Activated CD4-positive, alpha-beta T cell treated with anti-CD3 and anti-CD28 coated beads, Interleukin-10, Interleukin-2, amounts not matched to agents 100 ng/mL and 50 ng/mL, durations not matched to agents 16 hours and 8 hours (primary cell): Measurements from ENCODE around the gene CD79A.

Source experiments
- DNase-seq: peaks from one replicate; pipeline ENCODE4 v3.0.0-alpha.2; 2020

The CD79A gene

DNA sequence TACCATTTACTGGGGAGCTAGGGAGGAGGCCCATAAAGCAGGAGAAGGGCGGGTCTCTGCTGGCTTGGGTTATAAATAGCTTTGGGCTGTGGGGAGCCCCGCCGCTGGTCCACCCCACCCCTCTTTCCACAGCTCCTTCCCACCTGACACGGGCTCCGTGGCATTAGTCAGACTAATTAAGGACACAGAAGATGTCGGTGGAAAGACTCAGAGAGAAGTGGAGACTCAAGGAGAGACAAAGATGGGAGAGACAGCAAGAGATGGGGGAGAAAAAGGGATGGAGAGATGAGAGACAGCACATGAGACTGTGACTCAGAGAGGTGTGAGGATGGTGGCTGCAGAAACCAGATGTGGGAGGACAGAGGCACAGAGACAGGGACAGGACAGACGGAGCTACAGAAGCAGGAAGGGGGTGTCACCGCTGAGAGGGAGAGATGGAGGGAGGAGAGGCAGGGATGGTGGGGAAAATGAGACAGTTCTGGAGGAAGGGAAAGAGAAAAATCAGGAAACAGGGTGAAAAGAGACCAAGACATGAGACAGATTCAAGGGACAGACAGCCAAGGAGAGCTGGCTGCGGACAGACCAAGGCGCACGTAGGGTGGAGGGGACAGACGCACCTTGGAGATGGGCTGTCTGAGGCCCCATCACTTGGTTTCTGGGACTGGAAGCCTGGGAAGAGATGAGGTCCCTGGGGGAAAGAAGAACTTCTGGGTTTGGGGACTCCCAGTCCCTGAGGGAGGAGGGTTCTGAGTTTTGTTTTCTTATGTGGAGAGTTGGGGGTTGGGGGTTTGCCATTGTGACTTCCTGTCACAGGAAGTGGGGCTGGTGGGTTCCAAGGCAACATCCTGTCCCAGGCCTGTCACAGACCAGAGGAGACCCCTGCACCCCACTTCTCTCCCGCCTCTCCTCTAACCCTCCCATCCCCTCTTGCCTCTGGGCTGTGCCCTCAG is 10.0 kb downstream of the CD79A start:
- DNase-seq, result peak; percentile 78

DNA sequence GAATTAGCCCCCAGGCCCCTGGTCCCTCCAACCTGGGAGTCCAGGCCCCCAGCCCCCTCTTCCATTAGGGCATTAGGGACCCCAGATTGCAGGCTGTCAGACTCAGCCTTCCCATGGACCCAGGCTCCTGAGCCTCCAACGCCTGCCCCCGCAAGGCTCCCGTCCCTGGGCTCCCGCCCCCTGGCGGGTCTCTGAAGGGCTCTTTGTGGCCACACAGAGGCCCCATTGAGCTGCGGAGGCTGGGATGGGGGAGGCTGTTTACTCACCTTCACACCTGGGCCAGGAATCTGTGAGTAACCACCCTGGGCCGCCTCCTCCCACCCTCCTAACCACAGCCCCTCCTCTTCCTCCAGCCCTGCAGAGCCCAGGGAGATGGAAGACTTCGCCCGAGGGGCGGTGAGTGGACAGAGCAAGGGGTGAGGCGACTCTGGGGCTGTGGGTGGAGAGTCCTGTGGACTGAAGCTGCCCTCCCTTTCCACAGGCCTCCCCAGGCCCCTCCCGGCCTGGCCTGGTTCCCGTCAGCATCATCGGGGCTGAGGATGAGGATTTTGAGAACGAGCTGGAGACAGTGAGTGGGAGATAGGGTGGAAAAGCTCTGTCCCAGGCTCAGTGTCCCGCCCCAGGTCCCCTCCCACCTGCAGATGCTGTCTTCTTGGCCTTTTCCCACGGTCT is 10.8 kb downstream of the CD79A start:
- DNase-seq, result peak; percentile 85

DNA sequence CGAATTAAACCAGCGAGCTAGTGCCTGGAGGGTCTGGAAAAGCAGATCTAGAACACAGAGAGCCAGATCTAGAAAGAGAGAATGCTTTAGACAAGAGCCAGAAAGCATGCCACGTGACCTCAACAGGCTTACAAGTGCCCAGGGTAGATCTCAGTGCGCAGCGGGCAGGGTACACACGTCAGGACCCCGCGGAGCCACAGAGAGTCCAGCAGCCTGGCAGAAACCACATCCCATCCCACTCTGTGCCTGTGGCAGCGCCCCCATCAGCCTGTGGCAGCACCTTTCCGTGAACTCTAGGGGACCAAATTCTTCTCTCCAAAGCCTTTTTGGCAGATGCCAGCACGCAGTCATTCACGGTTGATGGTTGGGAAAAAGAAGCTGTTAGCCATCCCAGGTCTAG is 11.8 kb downstream of the CD79A start:
- no peak for DNase-seq

DNA sequence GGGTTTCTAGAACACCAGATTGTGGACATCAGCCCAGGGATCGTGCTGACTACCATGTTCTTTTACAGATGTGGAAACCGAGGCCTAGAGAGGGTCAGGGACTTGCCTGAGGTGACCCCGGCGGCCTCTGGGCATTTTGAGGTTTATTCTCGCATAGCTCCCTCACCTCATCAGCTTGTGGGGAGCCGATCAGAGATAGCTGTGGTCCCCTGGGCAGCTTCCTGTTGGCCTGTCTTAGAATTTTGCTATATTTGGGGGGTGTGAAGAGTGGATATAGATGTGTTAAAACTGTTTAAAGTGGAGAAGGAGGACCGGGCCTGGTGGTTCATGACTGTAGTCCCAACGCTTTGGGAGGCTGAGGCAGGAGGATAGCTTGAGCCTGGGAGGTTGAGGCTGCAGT is 12.8 kb downstream of the CD79A start:
- DNase-seq, result no peak

DNA sequence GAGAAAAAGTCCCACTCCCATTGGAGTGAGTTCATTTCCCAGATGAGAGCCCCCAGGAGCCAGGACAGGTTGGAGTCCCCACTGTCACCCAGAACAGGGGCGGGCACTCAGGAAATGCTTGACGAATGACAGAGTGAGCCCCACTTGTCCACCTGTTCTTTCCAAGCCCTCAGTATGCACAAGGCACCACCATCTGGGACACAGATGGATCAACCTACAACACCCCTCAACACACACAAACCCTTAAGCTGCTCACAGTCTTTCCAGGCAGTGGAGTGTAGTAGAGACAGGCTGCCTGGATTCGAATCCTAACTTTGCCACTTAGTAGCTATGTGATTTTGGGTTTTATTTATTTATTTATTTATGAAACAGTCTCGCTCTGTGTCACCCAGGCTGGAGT is 13.9 kb downstream of the CD79A start:
- no peak for DNase-seq

DNA sequence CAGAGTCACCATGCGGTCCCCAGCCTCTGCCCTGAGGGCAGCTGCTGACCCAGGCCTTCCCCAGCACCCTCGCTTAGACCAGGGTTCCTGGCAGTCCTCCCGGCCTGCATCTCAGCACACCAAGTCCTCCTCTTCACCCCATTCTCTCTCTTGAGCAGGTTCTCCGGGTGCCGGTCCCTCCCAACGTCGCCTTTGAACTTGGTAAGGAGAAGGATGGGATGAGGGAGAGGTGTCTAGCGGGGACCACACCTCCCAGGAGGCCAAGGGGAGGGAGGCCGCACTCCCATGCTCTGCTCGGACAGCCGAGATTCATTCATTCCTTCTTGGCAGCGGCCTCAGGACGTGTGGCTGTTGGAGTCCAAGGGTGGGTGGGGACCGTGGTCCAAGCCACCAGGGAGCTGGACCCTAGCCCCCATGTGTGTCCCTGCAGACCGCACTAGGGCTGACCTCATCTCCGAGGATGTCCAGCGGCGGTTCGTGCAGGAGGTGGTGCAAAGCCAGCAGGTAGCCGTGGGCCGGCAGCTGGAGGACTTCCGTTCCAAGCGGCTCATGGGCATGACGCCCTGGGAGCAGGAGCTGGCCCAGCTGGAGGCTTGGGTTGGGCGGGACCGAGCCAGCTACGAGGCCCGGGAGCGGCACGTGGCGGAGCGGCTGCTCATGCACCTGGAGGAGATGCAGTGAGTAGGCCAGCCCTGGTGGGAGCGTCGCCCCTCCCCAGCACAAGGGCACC is 15.3 kb downstream of the CD79A start:
- no peak for DNase-seq

DNA sequence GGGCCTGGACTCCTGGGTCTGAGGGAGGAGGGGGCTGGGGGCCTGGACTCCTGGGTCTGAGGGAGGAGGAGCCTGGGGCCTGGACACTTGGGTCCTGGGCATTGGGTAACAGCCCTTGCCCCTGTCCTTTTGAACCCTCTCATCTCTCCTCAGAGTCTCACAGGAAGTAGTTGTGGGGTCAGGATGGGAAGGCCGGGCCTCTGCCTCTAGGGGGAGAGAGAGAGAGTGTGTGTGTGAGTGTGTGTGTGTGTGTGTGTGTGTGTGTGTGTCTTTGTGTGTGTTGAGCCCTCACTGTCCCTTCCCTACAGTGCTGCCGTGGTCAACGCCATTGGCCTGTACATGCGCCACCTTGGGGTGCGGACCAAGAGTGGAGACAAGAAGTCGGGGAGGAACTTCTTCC is 16.8 kb downstream of the CD79A start:
- DNase-seq, result peak; percentile 45

DNA sequence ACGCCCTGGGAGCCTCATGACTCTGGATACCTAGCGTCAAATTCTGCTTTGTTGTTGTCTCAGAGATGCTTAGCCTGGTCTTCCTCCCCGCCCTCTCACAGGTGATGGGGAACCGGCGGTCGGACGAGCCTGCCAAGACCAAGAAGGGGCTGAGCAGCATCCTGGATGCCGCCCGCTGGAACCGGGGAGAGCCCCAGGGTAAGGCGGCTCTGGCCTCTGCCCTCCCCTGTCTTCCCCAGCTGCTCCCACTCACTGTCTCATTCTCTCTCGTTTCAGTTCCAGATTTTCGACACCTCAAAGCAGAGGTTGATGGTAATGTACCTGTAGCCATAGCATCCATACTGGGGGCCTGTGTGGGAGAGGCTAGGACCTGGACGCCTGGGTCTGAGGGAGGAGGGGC is 17.3 kb downstream of the CD79A start:
- no peak for DNase-seq

DNA sequence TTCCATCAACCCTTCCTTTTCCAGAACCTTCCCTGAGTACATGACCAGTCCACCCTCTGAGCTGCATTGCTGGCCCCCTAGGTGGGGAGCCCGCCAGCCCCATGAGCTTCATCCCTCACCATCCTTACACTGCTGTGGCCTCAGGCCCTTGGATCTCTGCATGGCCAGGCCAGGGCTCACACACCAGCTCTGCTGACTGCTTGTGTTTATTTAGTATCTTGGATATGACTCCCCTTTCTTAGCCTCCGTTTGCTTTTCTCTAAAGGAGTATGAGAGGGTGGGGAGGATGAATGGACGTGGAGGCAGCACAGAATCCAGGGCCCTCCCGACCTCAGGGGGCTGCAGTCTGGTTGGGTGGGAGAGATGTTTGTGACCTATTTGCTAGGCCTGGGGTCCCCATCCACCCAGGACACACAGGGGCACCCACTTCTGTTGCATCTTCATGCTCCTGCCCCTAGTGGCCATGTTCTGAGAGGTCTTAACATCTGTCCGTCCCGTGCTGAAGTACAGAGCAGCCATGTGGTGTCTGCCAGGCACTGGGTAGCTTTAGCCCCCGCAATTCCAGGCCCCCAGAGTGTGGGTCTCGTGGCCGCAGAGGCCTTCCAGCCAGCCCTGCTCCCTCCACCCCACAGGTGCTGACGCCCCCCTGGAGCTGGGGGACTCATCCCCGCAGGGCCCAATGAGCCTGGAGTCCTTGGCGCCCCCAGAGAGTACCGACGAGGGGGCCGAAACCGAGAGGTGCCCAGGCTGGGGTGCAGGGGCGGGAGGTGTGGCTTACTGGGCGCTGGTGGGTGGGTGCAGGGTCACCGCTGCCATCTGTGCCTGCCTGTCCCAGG is 18.9 kb downstream of the CD79A start:
- no peak for DNase-seq

DNA sequence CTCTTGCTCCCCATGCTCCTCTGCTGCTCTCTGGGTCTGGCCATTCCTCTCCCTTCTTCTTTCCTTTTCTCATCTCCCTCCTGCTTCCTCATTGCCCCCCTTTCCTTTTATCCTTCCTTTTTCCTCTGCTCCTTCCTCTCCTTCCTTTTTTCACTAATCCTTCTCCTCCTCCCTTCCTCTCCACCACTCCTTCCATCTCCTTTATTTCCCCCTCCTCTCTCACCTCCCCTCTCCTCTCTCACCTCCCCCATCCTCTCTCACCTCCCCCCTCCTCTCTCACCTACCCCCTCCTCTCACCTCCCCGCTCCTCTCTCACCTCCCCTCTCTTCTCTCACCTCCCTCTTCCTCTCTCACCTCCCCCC is 19.5 kb downstream of the CD79A start:
- no peak for DNase-seq

DNA sequence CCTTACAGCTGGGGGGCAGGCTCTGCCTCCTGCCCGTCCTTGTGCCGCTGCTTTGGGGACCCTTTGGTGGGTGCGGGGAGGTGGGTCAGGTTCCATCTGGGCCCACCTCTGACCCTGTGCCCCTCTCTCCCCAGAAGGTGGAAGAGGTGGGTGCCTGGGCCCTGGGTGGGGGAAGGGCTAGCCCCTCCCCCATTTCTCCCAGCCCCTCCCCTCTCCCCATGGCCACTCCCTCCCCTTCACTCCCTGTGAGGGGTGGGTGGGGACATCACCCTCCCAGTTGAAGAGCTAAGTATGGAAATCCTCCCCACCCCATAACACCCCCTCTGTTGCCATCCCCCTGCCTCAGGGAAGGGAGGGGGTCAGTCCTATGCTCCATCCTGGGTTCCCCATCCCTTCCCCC is 20.1 kb downstream of the CD79A start:
- DNase-seq, result no peak

DNA sequence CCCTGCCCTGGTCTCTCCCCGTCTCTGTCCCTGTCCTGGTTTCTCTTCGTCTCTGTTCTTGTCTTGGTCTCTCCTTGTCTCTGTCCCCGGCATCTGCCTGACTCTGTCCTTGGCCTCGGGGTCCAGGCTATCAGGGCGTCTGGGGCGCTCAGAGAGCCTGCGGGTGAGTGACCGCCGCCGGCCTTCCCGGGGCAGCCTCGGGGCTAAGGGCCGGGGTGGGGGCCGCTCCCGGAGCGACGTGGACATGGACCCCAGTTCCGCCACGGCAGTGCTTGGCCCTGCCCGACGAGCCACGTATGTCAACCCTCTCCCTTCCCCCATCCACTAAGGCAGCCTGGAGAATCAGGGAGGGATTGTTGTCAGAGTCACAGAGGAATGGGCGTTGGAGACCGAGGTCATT is 20.7 kb downstream of the CD79A start:
- DNase-seq, result no peak

DNA sequence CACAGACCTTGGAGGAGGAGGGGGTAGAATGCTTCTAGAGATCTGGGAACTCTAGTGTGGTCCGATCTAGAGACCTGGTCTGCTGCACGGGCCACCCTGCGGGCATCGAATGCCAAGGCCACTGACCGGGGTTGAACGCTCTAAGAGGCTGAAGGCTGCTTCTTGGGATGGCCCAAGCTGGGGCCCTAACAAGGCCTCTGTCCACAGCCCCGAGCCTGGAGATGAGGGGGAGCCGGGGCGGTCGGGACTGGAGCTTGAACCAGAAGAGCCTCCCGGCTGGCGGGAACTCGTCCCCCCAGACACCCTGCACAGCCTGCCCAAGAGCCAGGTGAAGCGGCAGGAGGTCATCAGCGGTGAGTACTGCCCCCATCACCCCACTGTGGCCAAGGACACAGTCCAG is 21.2 kb downstream of the CD79A start:
- no peak for DNase-seq

DNA sequence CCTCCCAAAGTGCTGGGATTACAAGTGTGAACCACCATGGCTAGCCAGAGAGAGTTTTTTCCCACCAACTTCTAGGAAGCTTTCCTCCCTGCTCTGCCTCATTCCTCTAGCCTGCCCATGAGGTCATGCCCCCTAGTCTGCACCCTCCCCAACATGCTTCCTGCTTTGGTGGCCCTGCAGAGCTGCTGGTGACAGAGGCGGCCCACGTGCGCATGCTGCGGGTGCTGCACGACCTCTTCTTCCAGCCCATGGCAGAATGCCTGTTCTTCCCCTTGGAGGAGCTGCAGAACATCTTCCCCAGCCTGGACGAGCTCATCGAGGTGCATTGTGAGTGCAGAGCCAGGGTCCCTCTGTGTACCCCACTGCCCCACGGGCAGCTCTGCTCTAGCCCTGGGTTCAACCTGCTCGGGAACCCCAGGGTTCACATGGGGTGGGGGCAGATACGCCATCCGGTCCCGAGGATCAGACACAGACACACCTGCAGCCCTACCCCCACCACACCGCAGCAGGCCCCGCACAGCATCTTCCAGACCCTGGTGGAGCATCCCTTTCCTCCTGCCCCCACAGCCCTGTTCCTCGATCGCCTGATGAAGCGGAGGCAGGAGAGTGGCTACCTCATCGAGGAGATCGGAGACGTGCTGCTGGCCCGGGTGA is 24.8 kb downstream of the CD79A start:
- no peak for DNase-seq

DNA sequence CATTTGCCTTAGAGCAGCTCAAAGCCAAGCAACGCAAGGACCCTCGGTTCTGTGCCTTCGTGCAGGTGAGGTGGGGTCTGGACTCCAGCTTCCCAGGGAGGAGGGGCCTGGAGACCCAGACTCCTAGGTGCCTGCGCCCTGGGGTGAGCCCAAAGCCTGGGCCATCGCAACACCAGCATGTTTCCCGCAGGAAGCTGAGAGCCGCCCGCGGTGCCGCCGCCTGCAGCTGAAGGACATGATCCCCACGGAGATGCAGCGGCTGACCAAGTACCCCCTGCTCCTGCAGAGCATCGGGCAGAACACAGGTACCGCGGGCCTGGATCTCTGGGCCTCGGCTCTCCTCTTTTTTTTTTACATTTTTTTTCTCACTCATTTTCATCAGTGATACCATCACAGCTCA is 25.5 kb downstream of the CD79A start:
- DNase-seq, result no peak

DNA sequence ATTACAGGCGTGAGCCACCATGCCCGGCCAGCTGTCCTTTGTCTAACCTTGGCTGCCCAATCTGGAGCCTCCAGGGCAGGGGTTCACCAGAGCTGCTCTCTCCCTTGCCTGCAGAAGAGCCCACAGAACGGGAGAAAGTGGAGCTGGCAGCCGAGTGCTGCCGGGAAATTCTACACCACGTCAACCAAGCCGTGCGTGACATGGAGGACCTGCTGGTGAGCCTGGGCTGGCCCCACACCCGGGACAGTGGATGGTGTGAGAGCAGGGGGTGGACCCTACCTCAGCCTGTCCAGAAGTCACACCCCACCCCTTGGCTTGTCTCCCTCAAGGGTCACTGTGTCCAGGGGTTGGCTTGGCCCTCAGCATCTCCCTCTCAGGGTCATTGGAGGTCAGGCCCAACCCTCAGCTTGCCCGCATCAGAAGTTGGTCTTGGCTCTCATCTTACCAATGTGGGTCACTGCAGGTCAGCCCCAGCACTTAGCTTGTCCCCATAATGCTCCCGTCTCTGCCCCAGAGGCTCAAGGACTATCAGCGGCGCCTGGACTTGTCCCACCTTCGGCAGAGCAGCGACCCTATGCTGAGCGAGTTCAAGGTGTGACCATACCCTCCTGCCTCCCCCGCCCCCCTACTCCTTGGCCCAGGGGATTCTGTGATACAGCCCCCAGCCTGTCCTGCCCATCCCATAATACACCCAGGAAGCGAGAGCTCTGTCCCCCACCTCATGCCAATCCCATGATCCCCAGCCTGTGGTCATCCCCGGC is 26.3 kb downstream of the CD79A start:
- no peak for DNase-seq

DNA sequence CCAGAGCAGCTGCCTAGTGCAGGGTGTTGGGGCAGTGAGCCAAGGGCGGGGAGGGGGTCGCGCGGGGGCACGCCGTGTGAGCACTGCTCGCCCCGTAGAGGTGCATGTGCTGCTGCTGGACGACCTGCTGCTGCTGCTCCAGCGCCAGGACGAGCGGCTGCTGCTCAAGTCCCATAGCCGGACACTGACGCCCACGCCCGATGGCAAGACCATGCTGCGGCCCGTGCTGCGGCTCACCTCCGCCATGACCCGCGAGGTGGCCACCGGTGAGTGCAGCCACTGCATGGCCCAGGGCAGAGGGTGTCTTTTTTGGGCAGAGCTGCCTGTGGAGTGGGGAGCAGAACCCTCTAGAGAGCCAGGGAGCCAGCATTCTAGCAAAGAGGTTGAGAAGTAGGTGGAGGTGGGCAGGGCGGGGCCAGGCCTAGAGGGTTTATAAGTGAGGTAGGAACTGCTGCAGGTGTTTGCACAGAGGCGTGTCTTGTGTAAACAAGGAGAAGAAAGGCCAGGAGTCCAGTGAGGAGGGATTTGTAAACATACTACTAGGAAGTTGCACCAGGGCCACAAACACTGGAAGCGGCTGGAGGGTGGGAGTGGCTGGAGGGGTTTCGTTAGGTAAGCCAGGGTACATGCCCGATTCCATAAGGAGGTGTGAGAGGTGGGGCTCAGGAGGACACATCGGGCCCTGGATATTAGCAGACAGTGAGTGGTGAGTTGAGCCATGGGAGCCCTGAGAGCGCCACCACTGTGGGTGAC is 27.2 kb downstream of the CD79A start:
- DNase-seq, result no peak

DNA sequence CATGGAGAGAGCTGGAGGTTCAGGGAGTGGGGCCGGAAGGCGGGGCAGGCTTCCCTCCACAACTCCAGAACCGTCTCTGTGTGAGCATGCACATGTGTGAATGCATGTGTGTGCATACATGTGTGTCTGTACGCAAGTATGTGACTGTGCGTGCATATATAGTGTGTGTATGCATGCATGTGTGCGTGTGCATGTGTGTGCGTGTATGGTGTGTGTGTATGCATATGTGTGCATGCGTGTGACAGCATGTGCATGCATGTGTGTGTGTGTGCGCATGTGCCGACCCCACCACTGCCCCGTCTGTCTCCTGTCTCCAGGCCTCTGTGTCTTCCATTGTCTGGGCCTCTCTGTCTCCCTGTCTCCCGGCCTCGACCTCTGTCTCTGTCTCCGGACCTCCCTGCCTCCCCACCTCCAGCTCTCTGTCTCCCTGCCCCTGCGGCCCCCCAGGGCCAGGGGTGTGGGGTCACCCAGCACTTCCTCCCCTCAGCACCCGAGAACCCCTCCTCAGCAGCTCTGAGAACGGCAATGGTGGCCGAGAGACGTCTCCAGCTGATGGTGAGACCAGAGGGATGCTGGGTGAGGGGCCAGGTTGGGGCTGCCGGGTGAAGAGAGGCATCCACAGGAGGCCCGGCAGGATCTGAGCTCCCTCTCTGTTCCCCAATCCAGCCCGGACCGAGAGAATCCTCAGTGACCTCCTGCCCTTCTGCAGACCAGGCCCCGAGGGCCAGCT is 28.4 kb downstream of the CD79A start:
- DNase-seq, result no peak

DNA sequence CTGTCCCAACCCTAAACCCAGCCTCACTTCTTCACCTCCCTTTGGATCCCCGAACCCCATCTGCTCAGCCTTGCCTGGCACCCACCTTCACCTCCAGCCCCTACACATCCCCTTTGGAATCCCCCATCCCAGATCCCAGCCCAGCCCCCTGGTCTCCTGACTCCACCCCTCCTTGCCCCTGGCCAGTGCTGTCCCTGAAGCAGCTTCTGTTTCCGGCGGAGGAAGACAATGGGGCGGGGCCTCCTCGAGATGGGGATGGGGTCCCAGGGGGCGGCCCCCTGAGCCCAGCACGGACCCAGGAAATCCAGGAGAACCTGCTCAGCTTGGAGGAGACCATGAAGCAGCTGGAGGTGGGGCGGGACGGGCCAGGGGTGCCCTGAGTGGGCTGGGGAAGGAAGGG is 29.2 kb downstream of the CD79A start:
- no peak for DNase-seq
